Hippocampal formation (tissue), 2 donors: ENCODE results near the gene FAM174C.

Experiments used
- DNase-seq, 2 donors: peaks; one replicate each; lab custom pipeline; 2025; lab: John Stamatoyannopoulos, UW

Gene FAM174C

DNA sequence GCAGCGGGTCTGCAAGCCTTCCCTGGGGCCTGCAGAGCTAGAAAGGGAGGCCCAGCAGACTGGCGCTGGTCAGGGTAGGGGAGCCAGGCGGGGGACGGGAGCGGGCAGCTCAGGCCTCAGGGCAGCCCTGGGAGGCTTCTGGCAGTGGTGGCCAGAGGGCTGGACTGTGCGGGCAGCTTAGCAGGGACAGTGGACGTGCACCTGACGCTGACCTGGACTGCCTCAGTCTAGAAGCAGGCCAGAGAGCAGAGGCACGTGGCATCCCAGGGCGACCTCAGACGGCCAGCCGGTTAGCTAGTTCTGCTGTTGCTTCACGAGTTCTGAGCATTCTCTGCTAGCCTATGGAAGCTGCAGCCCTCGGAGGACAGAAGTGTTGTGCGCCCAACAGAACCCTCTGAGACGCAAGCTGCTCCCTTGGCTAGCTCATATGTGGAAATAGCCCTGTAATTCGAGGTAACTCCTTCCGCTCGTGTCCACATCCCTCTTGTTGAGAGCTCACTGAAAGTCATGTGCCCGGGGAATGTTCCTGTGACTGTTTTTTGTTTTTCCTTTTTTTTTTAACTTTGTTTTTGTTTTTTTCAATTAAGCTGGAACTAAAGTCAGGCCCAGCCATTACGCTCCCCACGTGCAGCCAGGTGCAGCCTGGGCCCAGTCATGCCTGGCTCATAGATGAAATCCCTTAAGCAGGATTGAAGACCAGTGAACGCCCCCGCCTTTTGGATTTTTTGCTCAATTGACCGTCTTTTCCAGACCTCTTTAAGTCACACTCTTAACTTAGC lies 1.9 kb upstream of the FAM174C start:
- DNase-seq, result no peak

DNA sequence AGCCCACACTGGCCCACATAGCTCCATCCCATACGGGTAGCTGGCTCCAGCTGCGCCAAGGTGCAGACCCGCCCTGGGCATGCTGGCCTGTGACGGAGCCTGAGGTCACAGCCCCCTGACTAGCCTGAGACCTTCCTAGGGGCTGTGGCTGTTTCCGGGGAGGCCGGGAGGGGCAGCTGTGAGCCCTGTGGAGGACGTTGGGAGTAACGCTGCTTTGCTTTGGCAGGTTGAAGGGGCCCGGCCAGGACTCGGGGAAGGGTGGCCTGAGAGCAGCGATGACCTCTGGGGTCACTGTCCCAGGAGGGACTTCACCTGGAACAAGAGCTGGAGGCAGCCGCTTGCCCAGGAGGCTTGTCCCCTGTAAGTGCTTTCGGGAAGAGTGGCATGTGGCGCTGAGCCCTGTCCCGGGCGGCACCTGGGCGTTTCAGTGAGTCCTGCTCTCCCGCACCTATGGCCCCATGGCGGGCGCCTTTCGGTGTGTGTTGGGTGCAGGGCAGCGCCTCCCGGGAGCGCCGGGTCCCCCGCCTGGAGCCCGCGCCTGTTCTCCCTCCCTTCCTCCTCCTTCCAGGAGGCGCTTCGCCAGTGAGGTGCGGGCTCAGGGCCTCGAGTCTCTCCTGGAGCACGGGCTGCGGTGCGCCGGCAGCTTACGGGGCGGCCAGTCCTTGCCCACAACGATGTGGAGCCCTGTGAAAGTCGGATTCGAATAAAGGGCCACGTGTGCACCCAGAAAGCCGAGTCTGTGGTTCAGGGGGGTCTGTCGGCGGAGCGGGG lies 1.1 kb upstream of the FAM174C start:
- no peak for DNase-seq

- no peak for DNase-seq
Measured at GRCh38 chr19:1274852-1275259, 474 bp upstream of the FAM174C start.

DNA sequence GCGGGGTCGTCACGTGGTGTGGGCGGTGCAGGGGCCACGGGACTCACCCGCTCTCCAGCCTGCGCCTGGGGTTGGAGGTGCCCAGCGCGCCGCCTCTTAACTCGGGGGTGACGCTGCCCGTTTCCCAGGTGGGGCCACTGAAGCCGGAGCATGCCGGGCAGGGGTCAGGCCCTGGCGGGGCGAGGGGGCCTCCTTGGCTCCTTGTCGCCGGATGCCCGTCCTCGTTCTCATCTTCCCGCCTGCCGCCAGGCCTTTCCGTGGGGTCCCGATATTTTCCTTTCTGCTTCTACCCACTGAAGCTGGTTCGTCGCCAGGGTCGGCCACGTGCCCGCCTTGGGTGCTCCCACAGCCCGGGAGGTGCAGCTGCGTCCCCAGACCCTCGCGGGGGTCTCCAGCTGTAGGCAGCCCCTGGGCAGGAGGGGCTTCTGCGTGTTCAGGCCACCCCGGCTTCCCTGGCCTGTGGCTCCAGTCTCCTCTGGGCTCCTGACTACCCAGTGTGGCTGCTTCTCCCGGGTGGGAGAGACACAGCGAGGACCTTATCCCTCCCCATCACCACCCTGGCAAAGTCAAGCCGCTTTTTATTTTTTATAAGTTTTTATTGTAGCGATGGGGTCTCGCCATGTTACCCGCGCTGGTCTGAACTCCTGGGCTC lies 772 bp downstream of the FAM174C start:
- DNase-seq, result no peak

DNA sequence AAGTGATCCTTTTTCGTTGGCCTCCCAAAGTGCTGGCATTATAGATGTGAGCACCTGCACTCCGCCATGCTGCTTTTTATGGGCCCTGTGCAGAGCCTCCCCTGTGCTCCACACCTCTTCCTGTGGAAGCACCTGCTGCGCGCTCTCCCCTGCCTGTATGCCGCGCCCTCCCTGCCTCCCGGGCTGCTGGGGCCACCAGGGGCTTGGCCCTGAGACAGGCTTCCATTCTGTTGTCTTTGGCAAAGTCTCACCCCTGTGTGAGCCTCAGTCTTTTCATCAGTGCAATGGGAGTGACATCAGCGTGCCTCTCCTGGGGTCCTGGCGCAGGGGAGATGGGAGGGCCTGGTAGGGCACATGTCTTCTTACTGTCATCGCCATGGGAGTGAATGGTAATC lies 1.3 kb downstream of the FAM174C start:
- DNase-seq, result no peak

DNA sequence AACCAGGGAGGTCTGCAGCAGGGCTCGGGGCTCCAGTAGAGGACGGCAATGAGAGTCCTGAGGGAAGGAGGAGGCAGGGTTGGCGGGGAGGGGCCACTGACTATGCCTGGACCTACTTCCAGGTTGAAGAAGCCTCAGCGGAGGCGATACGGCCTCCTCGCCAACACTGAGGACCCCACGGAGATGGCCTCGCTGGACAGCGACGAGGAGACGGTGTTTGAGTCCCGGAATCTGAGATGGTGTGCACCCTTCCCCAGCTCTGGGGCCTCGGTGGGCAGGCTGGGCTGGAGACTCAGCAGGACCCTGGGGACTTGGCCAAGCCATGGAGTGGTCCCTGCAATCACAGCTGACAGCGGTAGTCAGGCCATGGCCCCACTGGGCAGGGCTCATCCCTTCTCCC lies 1.7 kb downstream of the FAM174C start:
- DNase-seq, result no peak

GRCh38 chr19:1278074-1278473 lies 2.7 kb downstream of the FAM174C start:
- DNase-seq, result no peak

DNA sequence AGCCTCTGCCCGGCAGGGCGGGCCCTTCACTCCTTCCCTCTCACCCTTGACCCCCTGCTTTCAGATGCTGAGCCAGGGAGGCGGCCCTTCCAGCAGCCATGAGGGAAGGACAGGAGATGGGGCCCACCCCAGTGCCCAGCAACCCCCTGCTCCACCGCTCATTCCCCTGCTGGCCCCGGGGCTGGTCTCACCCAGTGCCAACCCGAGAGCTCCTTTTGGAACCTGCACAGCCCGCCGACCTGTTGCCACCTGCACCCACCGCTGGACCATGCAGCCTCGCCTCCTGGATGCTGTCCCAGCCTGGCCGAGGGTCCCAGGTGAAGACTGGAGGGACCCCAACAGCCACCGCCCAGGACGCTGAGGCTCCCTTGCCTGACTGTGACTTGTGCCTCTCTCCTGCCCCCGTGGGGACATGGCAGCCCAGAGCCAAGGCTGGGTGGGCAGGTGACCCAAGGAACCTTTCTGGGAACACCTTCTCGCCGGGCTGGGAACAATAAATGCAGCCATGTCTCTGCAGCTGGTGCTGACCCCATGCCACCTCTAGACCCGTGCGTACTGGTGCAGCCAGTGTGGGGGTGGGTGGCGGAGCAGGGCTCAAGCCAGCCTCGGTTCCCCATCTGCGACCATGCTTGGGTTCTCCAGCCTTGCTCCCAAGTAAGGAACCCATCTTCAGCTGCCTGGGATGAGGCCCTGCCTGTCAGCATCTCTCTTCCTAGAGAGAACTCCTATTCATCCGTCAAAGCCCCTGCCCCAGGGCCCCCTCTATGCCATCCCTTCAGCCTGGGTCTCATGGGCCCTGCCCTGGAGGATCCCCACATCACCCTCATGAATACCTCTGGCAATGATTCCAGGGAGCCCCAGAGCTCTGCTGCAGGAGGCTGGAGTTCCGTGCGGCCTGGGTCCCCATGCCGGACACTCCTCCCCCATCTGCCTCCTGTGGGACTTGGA lies 3.7 kb downstream of the FAM174C start:
- DNase-seq, result no peak

DNA sequence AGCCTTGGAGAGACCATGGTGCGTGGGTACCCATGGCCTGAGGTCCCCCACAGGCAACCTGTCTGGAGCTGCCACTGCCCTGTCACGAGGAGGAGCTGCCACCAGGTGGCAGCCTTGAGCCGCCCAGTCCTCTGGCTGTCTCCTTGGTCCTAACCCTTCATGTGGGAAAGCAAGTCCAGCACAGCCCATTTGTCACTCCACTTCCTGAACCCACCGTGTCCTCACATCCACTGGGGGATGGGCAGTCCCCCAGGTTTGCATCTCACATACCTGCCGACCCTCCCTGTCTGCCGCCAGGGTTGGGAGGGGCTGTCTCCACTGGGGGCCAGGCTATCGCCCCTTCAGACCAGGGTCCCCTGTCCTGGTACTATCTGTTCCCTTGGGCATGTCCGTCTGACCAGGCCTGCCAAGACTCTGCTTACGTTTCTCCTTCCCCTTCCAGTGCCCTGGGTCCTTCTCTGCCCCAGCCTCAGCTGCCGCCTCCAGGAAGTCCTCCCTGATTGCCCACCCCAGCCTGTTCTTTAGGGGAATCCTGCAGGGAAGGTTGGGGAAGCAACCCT lies 4.5 kb downstream of the FAM174C start:
- DNase-seq, result peak; percentile 79 to 82

DNA sequence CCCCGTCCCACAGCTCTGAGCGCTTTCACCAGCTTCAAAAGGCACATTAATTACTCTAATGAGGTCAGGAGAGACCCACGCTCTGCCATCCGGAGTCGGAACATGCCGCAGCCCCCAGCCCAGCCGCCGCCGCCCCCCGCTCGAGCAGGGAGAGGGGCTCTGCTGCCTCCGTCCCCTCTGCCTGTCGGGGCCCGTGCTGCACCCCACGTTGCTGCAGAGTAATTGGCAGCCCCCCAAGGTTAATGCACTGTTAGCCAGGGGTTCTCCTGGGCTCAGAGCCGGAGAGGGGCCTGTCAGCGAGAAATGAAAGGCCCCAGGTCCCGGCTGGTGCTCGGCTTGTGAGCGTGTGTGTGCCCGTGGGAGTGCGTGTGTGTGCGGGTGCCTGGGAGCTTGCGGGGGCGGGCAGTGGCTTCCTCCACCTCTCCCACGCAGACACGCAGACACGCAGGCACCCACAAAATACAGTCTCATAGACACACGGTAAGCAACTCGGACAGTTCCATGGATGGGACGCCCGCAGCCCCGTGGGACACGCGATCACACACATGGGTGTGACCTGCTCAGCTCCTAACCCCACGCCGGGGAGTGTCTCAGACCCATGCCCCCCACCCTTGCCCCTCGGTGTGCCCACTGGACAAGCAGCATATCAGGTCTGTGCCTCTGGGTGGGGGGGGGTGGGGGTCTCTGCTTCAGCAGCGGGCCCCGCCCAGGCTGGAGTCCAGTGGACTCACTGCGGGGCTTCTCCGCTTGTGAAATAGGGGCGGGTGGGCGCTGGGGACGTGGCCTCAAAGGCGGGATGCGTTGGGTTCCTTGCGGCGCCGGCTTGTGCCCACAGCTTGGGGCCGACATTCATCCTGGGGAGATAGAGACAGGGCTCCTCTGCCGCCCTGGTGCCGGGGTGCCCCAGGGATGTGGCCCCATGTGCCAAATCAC lies 5.6 kb downstream of the FAM174C start:
- no peak for DNase-seq

- no peak for DNase-seq
Measured at GRCh38 chr19:1281569-1282287, 6.4 kb downstream of the FAM174C start.

- no peak for DNase-seq
Measured at GRCh38 chr19:1282588-1283206, 7.4 kb downstream of the FAM174C start.

DNA sequence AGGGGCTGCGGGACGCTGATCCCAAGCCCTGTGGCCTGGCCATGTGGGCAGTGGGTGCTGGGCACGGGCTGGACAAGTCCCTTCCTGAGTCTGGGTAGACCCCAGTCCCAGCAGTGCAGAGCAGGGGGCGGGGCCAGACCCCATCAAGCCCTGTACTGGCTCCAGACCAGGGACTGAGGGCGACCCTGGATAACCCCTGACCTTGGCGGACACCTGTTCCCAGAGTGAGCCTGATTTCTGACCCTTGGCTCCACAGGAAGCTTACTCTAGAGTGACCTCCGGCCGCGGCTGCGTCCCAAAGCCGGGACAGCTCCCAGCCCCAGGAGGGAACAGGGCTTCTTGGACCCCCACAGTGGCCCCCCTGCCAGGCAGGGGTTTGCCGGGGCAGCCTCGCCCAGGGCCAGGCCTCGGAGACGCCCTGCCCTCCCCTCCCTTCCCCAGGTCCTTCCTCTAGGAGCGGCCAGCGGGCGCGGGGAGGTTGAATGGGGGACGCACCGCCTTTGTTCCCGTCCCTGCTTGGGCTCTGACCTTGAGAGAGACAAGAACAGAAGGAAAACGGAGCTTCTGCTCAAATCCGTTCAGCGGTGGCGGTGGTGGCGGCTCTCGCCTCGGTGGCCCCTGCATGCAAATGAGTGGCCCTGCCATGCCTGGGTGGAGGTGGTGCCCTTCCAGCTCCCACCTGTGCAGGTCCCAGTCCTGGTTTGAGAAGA lies 8.0 kb downstream of the FAM174C start:
- DNase-seq, result no peak

GRCh38 chr19:1283917-1284292 lies 8.6 kb downstream of the FAM174C start:
- no peak for DNase-seq

- DNase-seq, result no peak
Measured at GRCh38 chr19:1284293-1284978, 9.1 kb downstream of the FAM174C start.

DNA sequence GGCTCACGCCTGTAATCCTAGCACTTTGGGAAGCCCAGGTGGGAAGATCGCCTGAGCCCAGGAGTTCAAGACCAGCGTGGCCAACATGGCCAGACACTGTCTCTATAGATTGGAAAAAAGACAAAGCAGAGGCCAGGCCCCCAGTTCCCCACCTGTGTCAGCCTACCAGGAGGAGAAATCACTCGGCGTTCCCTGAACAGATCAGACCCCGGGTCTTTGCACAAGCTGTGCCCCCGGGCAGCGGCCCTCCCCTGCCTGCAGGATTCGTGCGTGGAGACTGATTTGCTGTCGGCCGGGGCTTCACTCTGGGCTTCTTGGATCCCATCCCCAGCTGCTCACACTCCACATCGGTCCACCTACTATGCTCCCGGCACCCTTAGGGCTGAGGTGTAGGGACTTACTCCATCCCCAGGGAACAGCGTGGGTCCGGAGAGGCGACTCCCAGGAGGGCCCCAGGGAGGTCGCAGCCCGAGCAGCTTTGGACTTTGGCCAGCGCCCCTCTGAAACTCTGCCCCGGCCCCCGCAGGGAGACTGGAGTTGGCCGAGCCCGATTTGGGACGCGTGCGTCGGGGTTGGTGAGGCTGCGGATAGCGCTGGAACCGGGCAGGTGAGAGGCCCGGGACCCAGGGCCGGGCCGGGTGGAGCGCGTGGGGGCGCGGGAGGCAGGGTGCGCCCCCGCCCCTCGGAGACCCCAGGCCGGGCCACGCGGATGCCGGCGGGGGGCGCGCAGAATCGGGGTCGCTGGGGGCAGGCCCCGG lies 9.8 kb downstream of the FAM174C start:
- no peak for DNase-seq

DNA sequence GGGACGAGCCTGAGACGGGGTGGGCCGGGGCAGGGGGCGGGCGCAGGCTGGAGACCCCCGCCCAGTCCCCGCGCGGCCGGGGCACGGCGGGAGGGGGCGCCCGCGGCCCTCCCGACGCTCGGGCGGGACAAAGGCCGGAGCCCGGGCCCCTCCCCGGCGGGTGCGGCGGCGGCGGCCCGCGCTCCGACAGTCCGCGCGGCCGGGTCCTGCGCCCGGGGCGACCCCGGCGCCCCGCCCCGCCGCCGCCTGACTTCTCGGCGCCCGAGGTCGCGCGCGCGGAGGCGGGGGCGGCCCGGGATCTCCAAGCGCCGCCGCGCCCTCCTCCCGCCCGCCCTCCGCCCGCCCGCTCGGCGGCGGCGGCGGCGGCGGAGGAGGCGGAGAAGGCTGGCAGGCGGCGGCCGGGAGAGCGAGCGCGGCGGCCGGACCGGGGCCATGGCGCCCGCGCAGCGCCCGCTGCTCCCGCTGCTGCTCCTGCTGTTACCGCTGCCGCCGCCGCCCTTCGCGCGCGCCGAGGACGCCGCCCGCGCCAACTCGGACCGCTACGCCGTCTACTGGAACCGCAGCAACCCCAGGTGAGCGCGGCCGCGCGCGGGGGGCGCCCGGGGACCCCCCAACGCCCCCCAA lies 10.5 kb downstream of the FAM174C start, which contains the start of gene EFNA2:
EFNA2 (plus strand) TSS at position 137 of the 624 bp plus-strand sequence; CDS start at position 433, 296 bp downstream.
- no peak for DNase-seq
